Measurements from ENCODE around the gene TMEM98. TPM values are rescaled to one million over a fixed set of nuclear protein-coding genes. Genes with fewer than 3 reads are reported as not detected.

The TMEM98 gene
- total RNA-seq, 4 donors from 2014 or later = 1.7 to 8.0 (median 6.7) TPM

DNA sequence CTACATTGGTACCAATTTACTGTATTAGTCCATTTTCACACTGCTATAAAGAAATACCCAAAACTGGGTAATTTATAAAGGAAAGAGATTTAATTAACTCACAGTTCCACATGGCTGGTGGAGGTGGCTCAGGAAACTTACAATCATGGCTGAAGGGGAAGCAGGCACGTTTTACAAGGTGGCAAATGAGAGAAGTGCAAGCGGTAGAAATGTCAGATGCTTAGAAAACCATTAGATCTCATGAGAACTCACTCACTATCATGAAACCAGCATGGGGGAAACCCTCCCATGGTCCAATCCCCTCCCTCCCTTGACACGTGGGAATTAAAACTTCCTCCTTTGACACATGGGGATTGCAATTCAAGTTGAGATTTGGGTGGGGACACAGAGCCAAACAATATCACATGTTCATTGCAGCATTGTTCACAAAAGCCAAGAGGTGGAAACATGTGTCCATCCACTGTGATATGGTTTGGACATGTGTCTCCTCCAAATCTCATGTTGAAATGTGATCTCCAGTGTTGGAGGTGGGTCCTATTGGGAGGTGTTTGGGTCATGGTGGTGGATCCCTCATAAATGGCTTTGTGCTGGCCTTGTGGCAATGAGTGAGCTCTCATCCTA lies 60.6 kb downstream of the TMEM98 start:
- H3K4me3 ChIP-seq = no peak overlapping the region
- ATAC-seq (no peak), DNase-seq (no peak)
- H3K9me3 ChIP-seq = no peaks in the 10 kb centered on the region
- in situ Hi-C loops (cut with MboI; ENCODE audit: low sequenced_read_pairs in 4 of 4) = no loop called here
- H3K4me1 ChIP-seq = no peaks in the 10 kb centered on the region
- no peaks in the 10 kb centered on the region for H3K36me3 ChIP-seq
- intact Hi-C loops (cut with DNase I; ENCODE audit: low total_unique reads) = no loop called here
- H3K27ac ChIP-seq = no peak overlapping the region
- TF ChIP-seq POLR2A (IDR thresholded peaks at IDR 0.05) (no peak), CTCF (IDR thresholded peaks at IDR 0.05 in 4 of 5, conservative IDR thresholded peaks at IDR 0.05 in 1 of 5) (no peak)
- H3K27me3 ChIP-seq = no peaks in the 10 kb centered on the region

GRCh38 chr17:32992321-32993033 lies 64.5 kb downstream of the TMEM98 start:
- no peak overlapping the region for H3K4me3 ChIP-seq
- H3K9me3 ChIP-seq = no peaks in the 10 kb centered on the region
- intact Hi-C loops (cut with DNase I; ENCODE audit: low total_unique reads) (no loop called here), in situ Hi-C loops (cut with MboI; ENCODE audit: low sequenced_read_pairs in 4 of 4) (no loop called here)
- no peak overlapping the region for H3K27ac ChIP-seq
- no peaks in the 10 kb centered on the region for H3K4me1 ChIP-seq
- DNase-seq (no peak), ATAC-seq (no peak)
- no peaks in the 10 kb centered on the region for H3K36me3 ChIP-seq
- H3K27me3 ChIP-seq = no peaks in the 10 kb centered on the region
- no peak for TF ChIP-seq POLR2A (IDR thresholded peaks at IDR 0.05)
- TF ChIP-seq CTCF (IDR thresholded peaks at IDR 0.05 in 4 of 5, conservative IDR thresholded peaks at IDR 0.05 in 1 of 5) = no peak

DNA sequence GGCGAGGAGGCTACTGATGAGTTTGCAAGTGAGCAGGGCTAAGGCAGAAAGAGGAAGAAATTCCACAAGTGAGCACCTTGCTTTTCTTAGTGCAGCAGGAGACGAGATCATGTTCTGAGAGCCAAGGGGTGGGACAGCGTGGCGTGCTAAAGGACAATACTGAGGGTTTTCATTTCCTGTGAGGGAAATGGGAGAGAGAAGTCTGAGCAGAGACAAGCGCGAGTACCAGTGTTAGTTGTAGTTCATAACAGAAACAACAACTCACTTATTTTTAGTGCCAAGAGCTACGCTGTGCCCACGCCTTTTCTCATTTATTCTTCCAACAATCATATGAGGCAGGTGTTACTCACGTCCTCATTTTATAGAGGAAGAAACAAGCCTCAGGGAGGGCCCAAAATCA lies 66.0 kb downstream of the TMEM98 start:
- no peak for TF ChIP-seq POLR2A (IDR thresholded peaks at IDR 0.05)
- no peak for TF ChIP-seq CTCF (IDR thresholded peaks at IDR 0.05 in 4 of 5, conservative IDR thresholded peaks at IDR 0.05 in 1 of 5)
- Histone ChIP-seq H3K9me3 (no peaks in the 10 kb centered on the region), H3K27me3 (peaks cover 0 to 2% (median 0%) of the 10 kb centered on the region in 3 donors), H3K36me3 (no peaks in the 10 kb centered on the region), H3K4me1 (no peaks in the 10 kb centered on the region), H3K27ac (no peak overlapping the region), H3K4me3 (no peak overlapping the region)
- no peak for ATAC-seq
- in situ Hi-C loops (cut with MboI; ENCODE audit: low sequenced_read_pairs in 4 of 4) = no loop called here
- no peak for DNase-seq
- intact Hi-C loops (cut with DNase I; ENCODE audit: low total_unique reads) = no loop called here

Other genes with a start within 250 kb of the TMEM98 start
- 10 to 100 TPM in 1 of 4 donors, 1 to 10 TPM in 3; 5.8 to 20.1 (median 7.8) TPM for gene MYO1D, start 51.0 kb upstream of the TMEM98 start, total RNA-seq
- not detected for gene SPACA3, start 63.7 kb downstream of the TMEM98 start, total RNA-seq

All from gastrocnemius medialis (tissue), 4 donors.